Activated T-cell treated with anti-CD3 and anti-CD28 coated beads, Interleukin-2, amount 50 U/mL, for 1 hour (primary cell): ENCODE data around the gene SLC34A3.

Experiments
- DNase-seq: peaks from one replicate; pipeline ENCODE4 v3.0.0-alpha.2; 2020

SLC34A3 gene

GRCh38 chr9:137262909-137263285 lies 32.2 kb downstream of the SLC34A3 start:
- no peak for DNase-seq

- DNase-seq: no peak
Observed at GRCh38 chr9:137263506-137263905, 32.8 kb downstream of the SLC34A3 start.

GRCh38 chr9:137264067-137264466 lies 33.4 kb downstream of the SLC34A3 start:
- no peak for DNase-seq

- no peak for DNase-seq
Observed at GRCh38 chr9:137265496-137266161, 34.9 kb downstream of the SLC34A3 start.

- DNase-seq: no peak
Observed at GRCh38 chr9:137266162-137266527, 35.4 kb downstream of the SLC34A3 start.

- DNase-seq: no peak
Observed at GRCh38 chr9:137266585-137267453, 36.1 kb downstream of the SLC34A3 start.

- no peak for DNase-seq
Observed at GRCh38 chr9:137267933-137268355, 37.2 kb downstream of the SLC34A3 start.

- no peak for DNase-seq
Observed at GRCh38 chr9:137268538-137269201, 38.0 kb downstream of the SLC34A3 start.

GRCh38 chr9:137269231-137269772 lies 38.6 kb downstream of the SLC34A3 start:
- no peak for DNase-seq

GRCh38 chr9:137270929-137271695 lies 40.4 kb downstream of the SLC34A3 start:
- DNase-seq: peak; percentile 51

GRCh38 chr9:137271696-137272076 lies 41.0 kb downstream of the SLC34A3 start:
- DNase-seq: no peak

GRCh38 chr9:137272241-137273094 lies 41.8 kb downstream of the SLC34A3 start:
- no peak for DNase-seq

- no peak for DNase-seq
Observed at GRCh38 chr9:137273095-137273490, 42.4 kb downstream of the SLC34A3 start.

- DNase-seq: no peak
Observed at GRCh38 chr9:137273611-137274320, 43.1 kb downstream of the SLC34A3 start.

- DNase-seq: no peak
Observed at GRCh38 chr9:137275203-137275587, 44.5 kb downstream of the SLC34A3 start.

GRCh38 chr9:137275588-137276472 lies 45.1 kb downstream of the SLC34A3 start:
- DNase-seq: no peak

GRCh38 chr9:137276473-137277328 lies 46.0 kb downstream of the SLC34A3 start:
- no peak for DNase-seq

GRCh38 chr9:137277329-137278041 lies 46.8 kb downstream of the SLC34A3 start, which contains the start of gene TOR4A:
Gene TOR4A (plus strand): TSS chr9:137277726. CDS start chr9:137278690, 964 bp downstream.
- DNase-seq: no peak
